ENCODE measurements around the gene RALGAPA2.

GRCh38 chr20:20465252-20465651 is 247.2 kb downstream of the RALGAPA2 start:
- no peak for TF ChIP-seq ZFP3 (CRISPR knock-in tag; IDR thresholded peaks at IDR 0.05)
- TF ChIP-seq GLIS3 (CRISPR knock-in tag; IDR thresholded peaks at IDR 0.05): no peak
- no peak for TF ChIP-seq CSDC2 (CRISPR knock-in tag; IDR thresholded peaks at IDR 0.05)
